Hepatocyte (in vitro differentiated cells): Measurements from ENCODE around the gene CYSTM1. TPM values are rescaled to one million over a fixed set of nuclear protein-coding genes. Genes with fewer than 3 reads are reported as not detected.
A peak's percentile ranks its signal among the peaks of the same experiment; 100 is the strongest.

ENCODE experiments used
- DNase-seq: peaks from one replicate; pipeline ENCODE4 v3.0.0-alpha.2; 2016; ENCODE audit warnings: low spot score
- H2AFZ ChIP-seq: fragments of 200-600 bp; sonication (generic); 2 replicates; pipeline ENCODE4 v1.6.0; 2016; ENCODE audit warnings: antibody characterized with exemption, mild to moderate bottlenecking
- H3K27ac ChIP-seq: fragments of 200-600 bp; sonication (generic); 2 replicates; pipeline ENCODE4 v1.5.1; 2016; ENCODE audit warnings: mild to moderate bottlenecking
- H3K27me3 ChIP-seq: fragments of 200-600 bp; sonication (generic); 2 replicates; pipeline ENCODE4 v1.6.1; 2016
- H3K36me3 ChIP-seq: fragments of 200-600 bp; sonication (generic); replicated peaks from 2 replicates; pipeline ENCODE4 v1.5.1; 2016; ENCODE audit warnings: low read depth; ENCODE audit not compliant: insufficient read depth
- H3K4me1 ChIP-seq: fragments of 200-600 bp; sonication (generic); 2 replicates; pipeline ENCODE4 v1.5.1; 2016; ENCODE audit warnings: mild to moderate bottlenecking, moderate library complexity; ENCODE audit not compliant: insufficient read depth
- H3K4me2 ChIP-seq: fragments of 200-600 bp; sonication (generic); 2 replicates; pipeline ENCODE4 v1.6.0; 2016
- H3K4me3 ChIP-seq: fragments of 200-600 bp; sonication (generic); 2 replicates; pipeline ENCODE4 v1.5.1; 2016; ENCODE audit warnings: mild to moderate bottlenecking
- H3K79me2 ChIP-seq: fragments of 200-600 bp; sonication (generic); 2 replicates; pipeline ENCODE4 v1.6.0; 2017; ENCODE audit warnings: mild to moderate bottlenecking
- H3K9me2 ChIP-seq: fragments of 200-600 bp; sonication (generic); replicated peaks from 2 replicates; pipeline ENCODE4 v1.6.0; 2017; ENCODE audit warnings: mild to moderate bottlenecking; ENCODE audit not compliant: insufficient read depth
- H3K9me3 ChIP-seq: fragments of 200-600 bp; sonication (generic); 2 replicates; pipeline ENCODE4 v1.5.1; 2016; ENCODE audit warnings: low read depth, mild to moderate bottlenecking
- H4K20me1 ChIP-seq: fragments of 200-600 bp; sonication (generic); 2 replicates; pipeline ENCODE4 v1.6.0; 2016; ENCODE audit warnings: mild to moderate bottlenecking; ENCODE audit not compliant: insufficient read depth, poor library complexity, severe bottlenecking
- EZH2 ChIP-seq: fragments of 200-600 bp; sonication (generic); IDR thresholded peaks from 2 replicates; pipeline ENCODE4 v1.6.1; 2016; ENCODE audit warnings: antibody characterized with exemption, mild to moderate bottlenecking, borderline replicate concordance
- EZH2phosphoT487 ChIP-seq: fragments of 200-600 bp; sonication (generic); IDR thresholded peaks from one replicate; pipeline ENCODE4 v1.6.1; 2018; ENCODE audit warnings: antibody characterized with exemption, mild to moderate bottlenecking, low read depth, moderate library complexity; ENCODE audit not compliant: unreplicated experiment, severe bottlenecking
- WGBS: methylation state at CpG from one replicate; pipeline ENCODE4 v1.1.6; 2016; ENCODE audit warnings: low lambda C conversion rate; ENCODE audit errors: missing lambda C conversion rate; 5-methylcytosine and 5-hydroxymethylcytosine counted together
- polyA plus RNA-seq: library from polyadenylated mRNA; unstranded; fragments of >200 nt; fragmentation: Nextera tagmentation; extraction: Ambion mirVana; gene quantifications from 2 replicates; pipeline ENCODE4 v1.2.1, GENCODE V29; 2016
- total RNA-seq: library from RNA; depleted of rRNA; stranded (reverse); fragments of >200 nt; gene quantifications from 2 replicates; pipeline ENCODE4 v1.2.3, GENCODE V29; 2014
- TF ChIP-seq, protein P1 (sequence below): fragments of 200-600 bp; sonication (generic); IDR thresholded peaks from 2 replicates; pipeline ENCODE4 v1.5.1; 2016; ENCODE audit warnings: antibody characterized with exemption, mild to moderate bottlenecking; ENCODE audit not compliant: poor library complexity

The CYSTM1 gene
- total and polyA plus RNA-seq, 2 experiments from 2014 or later: 111 to 262 TPM

DNA sequence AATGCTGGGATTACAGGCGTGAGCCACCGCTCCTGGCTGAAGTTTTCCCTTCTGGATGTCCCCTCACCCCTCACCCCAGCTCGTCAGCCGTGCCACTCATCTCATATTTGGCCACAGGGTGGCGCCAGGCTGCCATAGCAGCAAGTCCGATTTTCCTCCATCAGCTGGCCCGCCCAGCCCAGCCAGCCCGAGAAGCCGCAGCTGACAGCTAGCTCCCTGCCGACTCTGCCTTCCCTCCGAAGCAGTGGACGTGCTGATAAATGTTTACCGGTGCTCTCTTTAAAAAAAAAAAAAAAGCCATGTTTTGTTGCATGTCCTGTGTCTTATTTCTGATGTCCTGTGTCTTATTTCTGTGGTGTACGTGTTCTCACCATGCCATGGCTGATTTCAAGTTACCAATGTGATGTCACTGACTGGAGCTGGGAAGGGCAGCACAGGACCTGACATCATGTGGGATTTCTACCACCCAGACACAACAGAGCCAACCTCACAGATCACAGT, 69.6 kb downstream of the CYSTM1 start:
- H3K4me3 ChIP-seq: no peak overlapping the region
- H3K27ac ChIP-seq: no peak overlapping the region
- H3K4me2 ChIP-seq: no peak overlapping the region
- peaks cover 19% of the 10 kb centered on the region for H3K79me2 ChIP-seq
- no peaks in the 10 kb centered on the region for H3K36me3 ChIP-seq
- peak; percentile 95 for DNase-seq
- peaks cover 27% of the 10 kb centered on the region for H3K4me1 ChIP-seq
- TF ChIP-seq, protein P1, sequence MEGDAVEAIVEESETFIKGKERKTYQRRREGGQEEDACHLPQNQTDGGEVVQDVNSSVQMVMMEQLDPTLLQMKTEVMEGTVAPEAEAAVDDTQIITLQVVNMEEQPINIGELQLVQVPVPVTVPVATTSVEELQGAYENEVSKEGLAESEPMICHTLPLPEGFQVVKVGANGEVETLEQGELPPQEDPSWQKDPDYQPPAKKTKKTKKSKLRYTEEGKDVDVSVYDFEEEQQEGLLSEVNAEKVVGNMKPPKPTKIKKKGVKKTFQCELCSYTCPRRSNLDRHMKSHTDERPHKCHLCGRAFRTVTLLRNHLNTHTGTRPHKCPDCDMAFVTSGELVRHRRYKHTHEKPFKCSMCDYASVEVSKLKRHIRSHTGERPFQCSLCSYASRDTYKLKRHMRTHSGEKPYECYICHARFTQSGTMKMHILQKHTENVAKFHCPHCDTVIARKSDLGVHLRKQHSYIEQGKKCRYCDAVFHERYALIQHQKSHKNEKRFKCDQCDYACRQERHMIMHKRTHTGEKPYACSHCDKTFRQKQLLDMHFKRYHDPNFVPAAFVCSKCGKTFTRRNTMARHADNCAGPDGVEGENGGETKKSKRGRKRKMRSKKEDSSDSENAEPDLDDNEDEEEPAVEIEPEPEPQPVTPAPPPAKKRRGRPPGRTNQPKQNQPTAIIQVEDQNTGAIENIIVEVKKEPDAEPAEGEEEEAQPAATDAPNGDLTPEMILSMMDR: peak; percentile 93
- TF ChIP-seq EZH2: no peak
- peaks cover 13% of the 10 kb centered on the region for H4K20me1 ChIP-seq
- H2AFZ ChIP-seq: no peak overlapping the region
- no peaks in the 10 kb centered on the region for H3K27me3 ChIP-seq
- no peaks in the 10 kb centered on the region for H3K9me2 ChIP-seq
- WGBS: 25% methylated on average over 14 of the region's 14 CpGs
- H3K9me3 ChIP-seq: no peaks in the 10 kb centered on the region

DNA sequence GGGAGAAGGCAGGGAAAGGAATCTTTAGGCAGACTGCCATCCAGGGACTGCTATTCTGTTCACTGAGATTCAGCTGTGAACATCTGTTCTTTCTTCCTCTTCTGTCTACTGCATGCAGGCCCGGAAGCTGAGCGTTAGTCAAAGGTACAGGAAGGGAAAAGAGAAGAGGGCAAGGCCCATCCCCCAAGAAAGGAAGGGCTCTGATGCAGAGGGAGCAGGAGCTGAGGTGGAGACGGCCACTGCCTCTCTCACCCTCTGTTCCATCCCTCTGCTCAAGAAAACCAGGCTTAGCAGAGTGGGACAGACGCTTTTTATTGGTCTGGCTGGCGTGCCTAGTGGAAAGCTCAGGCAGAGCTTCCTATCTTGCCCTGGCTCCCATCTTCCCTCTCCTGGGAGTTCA, 70.4 kb downstream of the CYSTM1 start:
- Histone ChIP-seq H3K4me1 (peaks cover 22% of the 10 kb centered on the region), H2AFZ (no peak overlapping the region), H4K20me1 (peaks cover 13% of the 10 kb centered on the region), H3K9me3 (no peaks in the 10 kb centered on the region), H3K4me2 (no peak overlapping the region), H3K79me2 (peaks cover 21% of the 10 kb centered on the region), H3K4me3 (no peak overlapping the region), H3K9me2 (no peaks in the 10 kb centered on the region), H3K36me3 (no peaks in the 10 kb centered on the region), H3K27ac (peak overlapping the region; percentile 68), H3K27me3 (no peaks in the 10 kb centered on the region)
- no peak for TF ChIP-seq EZH2phosphoT487
- no peak for TF ChIP-seq EZH2
- TF ChIP-seq, protein P1: no peak
- DNase-seq: no peak
- 78% methylated on average over 5 of the region's 5 CpGs for WGBS

DNA sequence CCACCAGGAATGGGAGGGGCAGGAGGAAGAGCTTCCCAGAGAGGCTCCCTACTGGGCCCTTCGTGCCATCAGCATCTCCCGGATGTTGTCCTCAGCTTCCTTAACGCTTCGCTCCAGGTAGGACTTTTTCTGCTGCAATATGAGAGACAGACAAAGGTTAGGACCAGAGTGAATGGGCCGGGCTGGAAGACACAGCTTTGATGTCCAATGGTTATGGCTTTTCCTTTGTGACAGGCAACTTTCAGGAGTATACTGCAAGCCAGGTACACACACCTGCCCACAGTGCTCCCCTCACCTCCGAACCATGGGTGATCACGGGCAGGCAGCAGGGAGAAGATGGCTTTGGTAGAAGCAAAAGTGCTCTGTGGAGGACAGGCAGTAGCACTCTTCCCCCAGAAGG, 70.9 kb downstream of the CYSTM1 start:
- no peaks in the 10 kb centered on the region for H3K36me3 ChIP-seq
- H2AFZ ChIP-seq: no peak overlapping the region
- WGBS: 86% methylated on average over 7 of the region's 7 CpGs
- TF ChIP-seq, protein P1: no peak
- no peak for TF ChIP-seq EZH2
- TF ChIP-seq EZH2phosphoT487: no peak
- H3K4me3 ChIP-seq: no peak overlapping the region
- H3K4me2 ChIP-seq: no peak overlapping the region
- peaks cover 18% of the 10 kb centered on the region for H3K4me1 ChIP-seq
- H3K27ac ChIP-seq: peak overlapping the region; percentile 68
- no peak for DNase-seq
- peaks cover 13% of the 10 kb centered on the region for H4K20me1 ChIP-seq
- no peaks in the 10 kb centered on the region for H3K9me2 ChIP-seq
- no peaks in the 10 kb centered on the region for H3K27me3 ChIP-seq
- no peaks in the 10 kb centered on the region for H3K9me3 ChIP-seq
- peaks cover 27% of the 10 kb centered on the region for H3K79me2 ChIP-seq
